GM19025 (cell line): ENCODE data around the gene POT1.

ENCODE experiments used
- ATAC-seq: cut with Tn5 transposase; IDR thresholded peaks from one replicate; pipeline ENCODE4 v1.9.1; 2021; ENCODE audit warnings: mild to moderate bottlenecking, low read depth, moderate library complexity; ENCODE audit not compliant: unreplicated experiment

Gene POT1

DNA sequence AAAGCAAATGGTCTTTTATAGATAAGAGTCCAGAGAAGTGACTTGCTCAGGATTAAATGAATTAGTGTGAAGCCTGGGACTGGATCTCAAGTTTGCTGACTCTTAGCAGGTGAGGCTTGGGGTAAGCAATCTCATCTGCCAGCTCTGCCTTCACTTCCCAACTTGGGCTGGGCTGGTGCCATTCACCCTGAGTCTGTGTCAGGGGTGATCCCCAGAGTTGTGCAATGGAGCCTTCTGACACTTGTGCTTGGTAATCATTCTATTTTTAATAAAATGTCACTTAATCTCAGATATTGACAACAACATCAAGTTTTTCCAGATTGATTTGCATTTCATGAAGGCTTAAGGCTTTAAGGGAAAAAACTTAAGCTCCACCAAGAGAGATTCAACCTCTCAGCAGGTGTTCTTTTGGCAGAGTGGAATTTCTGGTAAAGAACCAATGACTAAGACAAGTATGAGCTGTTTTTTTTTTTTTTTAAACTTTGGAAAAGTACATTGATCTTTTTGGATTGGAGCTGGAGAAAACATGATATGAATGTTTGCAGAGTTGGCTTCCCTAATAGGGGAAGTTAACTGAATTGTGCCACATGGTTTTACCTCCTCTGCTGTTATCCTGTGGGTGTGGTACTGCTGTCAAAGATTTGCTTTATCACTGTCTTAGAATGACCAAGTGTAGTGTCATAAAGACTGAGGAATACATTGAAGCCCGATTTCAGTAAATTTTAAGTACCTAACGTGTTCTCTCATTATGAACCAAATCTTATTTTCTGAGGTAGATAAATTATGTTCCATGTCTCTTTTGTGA, 115.4 kb downstream of the POT1 start:
- ATAC-seq = no peak

DNA sequence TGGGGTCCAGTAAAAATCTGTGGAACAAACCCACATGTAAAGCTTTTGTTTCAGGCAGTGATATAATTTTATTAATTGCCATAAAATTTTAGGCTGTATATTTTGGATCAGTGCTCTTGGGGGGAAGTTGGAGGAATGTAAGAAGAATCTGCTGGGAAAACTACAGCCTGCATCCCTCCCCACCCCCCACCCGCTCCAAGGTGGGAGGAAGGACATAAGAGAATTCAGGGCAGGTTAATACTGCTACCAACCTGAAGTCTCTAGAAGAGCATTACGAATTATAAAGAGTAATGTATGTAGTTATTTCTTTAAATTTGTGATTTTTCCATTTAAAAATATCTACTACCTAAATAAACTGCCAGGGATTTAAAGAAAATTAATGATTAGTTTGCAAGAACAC, 116.9 kb downstream of the POT1 start:
- ATAC-seq = no peak

DNA sequence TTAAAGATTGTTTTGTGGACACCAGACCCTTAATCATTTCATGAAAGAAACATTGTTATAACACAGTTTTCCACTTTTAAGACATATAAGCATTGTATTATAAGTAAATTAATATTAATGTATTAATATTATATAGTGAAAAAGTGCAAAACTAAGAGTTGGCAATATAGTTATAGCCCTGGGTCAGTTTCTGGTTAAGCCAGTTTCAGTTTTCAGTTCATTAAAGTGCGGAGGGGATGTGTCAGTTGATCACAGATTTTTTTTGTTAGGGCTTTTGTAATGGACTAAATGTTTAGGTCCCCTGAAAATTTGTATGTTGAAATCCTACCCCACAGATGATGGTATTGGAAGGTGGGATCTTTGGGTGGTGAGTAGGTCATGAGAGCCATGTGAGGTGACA, 118.3 kb downstream of the POT1 start:
- ATAC-seq = no peak

DNA sequence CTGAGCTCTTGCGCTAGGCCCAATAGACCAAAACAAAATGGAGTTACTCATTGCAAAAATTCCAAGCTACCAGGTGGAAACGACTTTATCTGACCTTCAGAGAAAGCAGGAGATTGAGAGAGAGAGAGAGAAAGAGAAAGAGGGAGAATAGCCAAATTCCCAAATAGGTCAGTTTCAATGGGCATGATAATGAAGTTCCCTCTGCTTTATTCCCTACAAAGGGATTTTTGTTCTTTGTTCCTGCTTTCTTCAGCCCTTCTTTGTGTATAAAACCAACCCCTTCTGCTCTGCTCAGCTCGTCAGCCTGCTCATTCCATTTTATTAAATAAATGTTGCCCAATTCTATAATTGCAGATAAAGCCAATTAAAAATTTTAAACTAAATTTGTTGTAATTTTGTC, 119.0 kb downstream of the POT1 start:
- ATAC-seq = no peak

DNA sequence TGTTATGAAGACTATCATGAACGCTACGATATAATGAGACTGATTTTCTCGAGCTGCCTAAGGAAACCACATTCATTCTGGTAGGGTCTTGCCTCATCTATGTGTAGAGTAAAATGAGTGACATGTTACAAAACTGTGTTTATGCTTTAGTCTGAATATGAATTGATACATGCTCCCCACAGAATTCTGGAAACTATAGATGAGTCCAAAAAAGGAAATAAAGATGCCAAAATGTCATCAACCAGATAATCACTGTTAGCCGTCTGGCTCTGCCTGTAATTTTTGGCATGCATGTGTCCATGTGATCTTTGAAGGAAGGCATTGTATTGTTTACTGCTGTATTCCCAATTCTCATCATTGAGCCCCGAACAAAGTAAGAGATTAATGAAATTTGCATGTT, 121.4 kb downstream of the POT1 start:
- no peak for ATAC-seq

DNA sequence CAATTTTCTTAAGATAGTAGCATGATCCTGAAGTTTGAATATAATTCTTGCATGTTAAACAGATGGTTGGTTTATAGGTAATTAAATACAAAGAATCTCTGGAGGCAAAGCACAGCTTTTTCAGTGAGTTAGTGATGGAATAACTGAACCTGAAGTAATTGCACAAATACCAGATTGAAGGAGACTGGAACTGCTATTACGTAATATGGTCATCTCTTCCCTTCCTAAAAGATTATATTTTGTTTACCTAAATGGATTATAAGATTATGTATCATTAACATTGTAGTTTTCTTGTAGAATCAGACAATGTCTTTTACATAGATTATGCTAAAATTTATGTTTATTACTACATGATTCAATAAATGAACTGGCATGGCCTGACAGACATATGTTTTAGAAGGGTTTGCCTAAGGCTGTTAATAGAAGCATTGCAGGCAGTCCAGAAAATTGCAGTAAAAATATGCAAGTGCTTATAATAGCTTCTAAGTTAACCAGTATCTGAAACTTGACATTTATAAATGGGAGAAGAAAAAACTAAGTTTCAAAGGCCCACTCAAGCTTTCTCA, 128.2 kb downstream of the POT1 start:
- no peak for ATAC-seq

DNA sequence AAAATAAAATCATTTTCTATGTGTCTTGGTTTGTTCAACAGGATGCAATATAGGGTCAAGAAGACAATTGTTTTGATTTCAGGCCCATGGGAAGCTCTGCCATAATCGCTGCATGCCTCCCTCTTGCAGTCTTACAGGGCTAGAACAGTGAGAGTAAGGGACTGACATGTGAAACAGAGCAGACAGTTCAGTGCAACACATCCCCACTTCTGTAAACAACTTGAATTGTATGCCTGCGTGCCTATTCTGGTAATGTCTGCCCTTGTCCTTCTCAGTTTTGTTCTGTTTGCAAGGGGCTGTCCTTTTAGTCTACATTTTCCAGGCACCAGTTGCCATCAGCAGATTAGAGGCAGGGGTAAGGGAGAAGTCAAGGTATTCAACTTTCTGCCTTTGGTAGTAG, 129.2 kb downstream of the POT1 start:
- no peak for ATAC-seq

DNA sequence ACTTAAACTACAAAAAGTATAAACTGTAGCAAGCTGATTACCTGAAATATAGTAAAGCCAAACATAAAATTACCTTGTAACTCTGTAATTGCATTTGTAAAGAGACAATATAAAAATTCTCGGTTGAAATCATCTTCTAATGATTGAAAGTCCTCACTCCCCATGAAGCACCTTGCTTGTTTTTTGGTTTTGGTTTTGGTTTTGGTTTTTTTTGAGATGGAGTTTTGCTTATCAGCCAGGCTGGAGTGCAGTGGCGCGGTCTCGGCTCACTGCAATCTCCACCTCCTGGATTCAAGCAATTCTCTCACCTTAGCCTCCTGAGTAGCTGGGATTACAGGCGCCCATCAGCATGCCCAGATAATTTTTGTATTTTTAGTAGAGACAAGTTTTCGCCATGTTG, 130.2 kb downstream of the POT1 start:
- ATAC-seq = no peak

DNA sequence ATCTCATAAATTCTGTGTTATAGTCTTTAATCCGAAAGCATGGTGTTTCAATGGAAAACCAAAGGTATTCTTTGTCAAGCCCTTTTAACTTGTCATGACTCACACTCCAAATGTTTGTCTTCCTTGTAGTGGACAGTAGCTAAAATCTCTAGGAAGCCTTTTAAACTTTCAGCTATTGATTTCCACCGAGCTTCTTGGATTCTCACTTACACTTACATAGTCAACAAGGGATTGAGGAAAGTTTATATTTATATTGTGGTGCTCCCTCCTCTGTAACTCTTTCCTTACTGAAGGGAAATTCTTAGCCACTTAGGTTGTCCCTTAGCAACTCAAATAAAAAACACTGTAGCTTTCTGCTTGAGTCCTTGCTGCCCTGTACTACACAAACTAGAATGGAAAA, 132.9 kb downstream of the POT1 start:
- ATAC-seq = no peak

DNA sequence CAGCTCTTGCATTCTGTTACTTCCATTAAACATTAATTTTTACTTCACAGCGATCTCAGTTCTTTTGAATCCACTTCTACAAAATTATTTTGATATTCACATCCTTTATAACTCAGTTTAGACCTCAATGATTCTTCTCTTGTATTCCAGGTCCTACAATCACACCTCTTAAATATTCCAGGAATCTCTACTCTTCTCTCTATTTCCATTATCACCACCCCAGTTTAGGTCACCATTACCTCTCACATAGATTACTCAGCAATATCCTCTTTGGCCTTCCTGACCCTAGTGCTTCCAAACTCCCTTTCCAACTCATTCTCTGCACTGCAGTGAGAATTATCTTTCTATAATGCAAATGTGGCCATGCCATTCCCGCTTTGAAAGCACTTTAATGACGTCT, 136.9 kb downstream of the POT1 start:
- ATAC-seq = no peak

DNA sequence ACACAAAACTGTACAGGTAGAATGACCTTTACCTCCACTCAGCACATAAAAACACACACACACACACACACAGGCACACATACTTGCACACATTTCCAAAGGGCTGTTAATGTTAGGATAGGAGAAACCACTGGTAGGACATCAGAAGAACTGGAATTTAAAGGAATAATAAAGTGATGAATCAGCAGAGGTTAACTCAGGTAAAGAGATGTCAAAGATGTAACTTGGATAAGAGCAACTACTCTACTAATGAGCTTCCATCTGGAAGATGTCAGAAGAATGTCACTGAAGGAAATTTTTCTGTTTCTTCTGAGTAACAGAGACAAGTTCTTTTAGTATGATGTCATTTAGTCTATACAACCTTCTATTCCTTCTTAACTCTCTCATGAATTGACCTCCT, 137.6 kb downstream of the POT1 start:
- no peak for ATAC-seq

DNA sequence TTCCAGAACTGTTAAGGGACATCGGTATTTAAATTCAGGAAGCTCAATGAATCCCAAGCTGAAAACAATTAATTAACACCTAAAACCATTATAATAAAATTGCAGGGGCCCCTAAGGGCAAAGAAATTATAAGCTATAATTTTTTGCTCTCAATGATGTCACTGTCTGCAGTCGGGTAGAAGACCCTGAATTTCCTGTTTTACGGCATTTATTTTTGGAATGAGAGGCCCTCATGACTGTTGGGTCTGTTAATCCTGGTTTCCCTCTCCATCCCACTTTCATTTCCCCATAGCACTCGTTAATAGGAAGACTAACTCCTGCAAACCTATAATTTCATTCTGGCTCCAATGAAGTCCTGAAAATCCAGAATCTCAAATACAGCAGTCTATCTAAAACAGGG, 138.2 kb downstream of the POT1 start:
- no peak for ATAC-seq

DNA sequence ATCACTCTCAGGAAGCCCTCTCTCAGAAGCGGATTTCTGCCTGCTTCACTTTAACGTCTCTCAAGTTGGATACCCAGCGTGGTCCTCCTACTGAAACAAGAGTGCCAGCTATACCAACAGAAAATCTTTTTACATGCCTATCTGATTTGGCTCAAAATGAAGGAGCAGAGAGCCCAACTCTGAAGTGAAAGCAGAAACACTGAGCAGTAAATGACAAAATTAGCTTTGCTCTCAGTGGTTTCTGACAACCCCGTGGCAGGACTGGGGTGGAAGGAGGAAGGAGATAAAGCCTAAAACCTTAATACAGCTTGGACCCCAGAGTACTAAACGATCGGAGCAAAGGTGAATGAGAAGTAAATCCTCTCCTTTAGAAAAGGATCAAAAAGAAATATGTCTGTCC, 139.0 kb downstream of the POT1 start:
- ATAC-seq = no peak

DNA sequence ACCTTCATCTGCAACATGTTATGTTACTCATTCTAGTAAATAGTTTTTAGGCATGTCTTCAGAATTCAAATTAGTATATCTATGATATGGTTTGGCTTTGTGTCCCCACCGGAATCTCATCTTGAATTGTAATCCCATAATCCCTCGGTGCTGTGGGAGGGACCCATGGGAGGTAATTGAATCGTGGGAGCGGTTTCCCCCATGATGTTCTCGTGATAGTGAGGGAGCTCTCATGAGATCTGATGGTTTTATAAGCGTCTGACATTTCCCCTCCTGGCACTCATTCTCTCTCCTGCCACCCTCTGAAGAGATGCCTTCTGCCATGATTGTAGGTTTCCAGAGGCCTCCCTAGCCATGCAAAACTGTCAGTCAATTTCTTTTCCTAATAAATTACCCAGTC, 143.6 kb downstream of the POT1 start:
- ATAC-seq = no peak

DNA sequence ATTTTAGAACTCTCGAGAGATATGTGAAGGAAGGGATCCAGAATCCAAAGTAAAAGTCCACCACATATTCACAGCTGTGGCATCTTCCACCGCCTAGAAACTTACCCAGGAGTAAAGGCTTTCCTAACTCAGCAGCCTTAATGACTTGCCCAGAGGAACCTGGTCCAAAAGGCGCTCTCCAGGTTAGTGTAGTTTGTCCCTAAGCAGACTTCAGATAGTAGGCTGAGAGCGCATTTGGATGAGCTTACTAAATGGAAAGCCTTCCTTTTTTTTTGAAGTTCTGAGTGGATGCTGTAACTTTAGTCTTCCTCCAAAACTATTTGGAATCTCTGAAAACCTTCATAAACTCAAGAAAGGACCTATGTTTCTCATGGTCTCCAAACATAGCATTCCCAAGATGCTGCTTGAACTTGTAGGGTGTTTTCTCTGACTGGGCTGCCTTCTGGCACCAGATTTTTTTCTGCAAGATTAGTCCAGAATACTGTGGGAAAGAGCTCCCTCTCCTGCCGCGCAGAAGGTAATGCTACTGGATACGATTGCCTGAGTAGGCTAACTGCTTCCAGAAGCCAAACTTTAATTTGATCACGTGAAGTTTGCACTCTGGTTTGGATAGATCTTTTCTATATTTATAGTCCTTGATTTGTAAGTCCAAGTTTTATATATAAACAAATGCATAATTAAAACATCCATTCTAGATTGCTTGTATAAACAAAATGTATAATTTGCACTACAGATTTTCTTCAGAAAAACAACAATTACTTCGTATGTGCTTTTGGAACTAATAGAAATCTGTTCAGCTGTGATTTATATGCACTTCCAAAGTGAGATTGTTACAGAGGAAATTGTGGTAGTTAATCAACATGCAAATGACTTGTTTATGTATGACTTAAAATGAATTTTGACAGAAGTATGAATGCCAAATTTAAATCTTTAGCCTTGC, 144.5 kb downstream of the POT1 start:
- ATAC-seq = no peak

DNA sequence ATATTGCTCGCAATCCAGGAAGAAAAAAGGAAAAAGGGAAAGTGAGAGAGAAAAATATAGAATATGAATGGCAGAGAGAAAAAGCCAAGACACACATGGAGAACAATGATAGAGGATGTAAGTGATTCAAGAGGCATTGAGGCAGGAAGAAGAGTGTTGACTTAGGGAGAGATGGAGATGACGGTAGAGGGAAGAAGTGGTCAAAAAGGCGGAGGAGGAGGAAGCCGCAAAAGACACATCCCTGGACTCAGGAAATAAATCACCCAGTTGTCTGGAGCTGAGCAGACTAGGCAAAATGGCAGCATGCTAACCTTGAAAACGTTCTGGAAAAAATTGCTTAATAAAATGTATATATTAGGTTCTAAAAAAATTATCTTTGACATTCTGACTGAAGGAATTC, 146.4 kb downstream of the POT1 start:
- ATAC-seq = no peak

DNA sequence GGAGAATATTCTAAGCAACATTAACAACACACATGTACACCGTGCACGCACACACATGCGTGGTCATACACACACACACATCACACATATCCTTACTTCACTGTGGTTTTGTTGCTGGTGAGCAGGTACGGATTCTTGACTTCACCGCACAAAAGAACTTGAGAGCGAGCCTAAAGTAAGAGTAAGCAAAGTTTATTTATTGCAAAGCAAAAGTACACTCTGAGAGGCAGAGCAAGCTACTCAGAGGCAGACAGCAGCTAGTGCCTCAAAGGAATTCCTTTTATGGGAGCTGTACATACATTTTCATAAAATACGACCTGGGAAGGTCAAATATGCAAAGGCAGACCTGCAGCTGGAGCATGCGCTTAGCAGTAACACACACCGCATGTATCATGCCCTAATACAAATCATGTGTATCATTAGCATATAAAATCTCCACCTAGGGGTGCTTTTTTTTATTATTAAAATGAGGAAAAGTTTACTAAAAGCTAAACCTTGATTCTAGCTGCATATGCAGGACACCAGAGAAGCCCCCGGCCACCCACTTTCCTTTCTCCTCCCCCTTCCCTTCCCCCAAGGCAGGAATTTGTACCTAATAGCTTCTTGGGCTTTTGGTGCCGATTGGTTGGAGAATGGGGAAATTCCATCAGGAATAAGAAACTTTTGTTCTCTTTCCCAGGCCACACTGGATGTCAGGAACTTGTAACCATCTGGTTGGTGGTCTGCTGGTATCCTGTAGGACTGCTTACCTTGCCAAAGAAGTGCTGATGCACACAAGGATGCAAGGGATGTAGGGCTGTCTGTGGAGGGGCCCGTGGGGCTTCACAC, 147.5 kb downstream of the POT1 start:
- ATAC-seq = no peak

DNA sequence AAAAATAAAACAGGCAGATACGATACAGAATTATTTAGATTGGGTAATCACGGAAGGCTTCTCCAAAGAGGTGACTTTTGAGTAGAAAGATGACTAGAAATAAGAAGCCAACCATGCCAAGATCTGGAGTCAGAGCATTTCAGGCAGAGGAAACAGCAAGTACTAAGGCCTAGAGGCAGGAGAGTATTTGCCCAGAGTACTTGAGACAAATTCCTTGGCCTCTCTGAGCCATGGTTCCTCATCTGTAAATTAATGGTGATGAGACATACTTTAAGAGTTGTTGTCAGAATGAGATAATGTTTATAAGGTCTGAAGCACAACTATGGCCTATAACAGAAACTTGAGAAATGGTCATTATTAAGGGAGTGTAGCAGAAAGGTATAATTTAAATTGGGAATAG, 148.2 kb downstream of the POT1 start:
- no peak for ATAC-seq

DNA sequence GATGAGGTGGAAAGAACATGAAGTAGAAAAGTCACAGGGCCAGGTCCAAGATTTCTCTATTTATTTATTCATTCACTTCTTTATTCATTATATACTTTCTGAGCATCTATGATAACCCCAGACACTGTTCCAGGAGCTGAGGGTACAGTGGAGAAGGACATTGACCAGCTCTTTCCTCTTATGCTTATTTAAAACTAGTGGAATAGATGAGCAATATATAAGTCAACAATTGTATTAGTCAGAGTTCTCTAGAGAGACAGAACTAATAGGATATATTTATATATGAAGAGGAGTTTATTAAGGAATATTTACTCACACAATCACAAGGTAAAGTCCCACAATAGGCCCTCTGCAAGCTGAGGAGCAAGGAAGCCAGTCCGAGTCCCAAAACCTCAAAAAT, 149.0 kb downstream of the POT1 start:
- no peak for ATAC-seq

DNA sequence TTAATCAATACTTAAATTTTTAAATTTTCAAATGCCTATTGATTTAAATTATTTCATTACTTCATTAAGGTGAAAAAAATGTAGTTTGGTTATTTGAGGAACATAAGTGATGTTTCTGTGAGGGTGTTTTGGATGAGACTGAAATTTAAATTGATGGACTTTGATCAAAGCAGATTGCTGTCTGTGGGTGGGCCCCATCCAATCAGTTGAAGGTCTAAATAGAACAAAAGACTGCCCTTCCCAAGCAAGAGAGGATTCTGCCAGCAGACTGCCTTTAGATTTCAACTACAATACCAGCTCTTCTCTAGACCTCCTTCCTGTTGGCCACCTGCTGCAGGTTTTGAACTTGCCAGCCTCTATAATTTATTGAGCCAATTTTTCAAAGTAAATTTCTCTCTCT, 149.6 kb downstream of the POT1 start:
- ATAC-seq = no peak

DNA sequence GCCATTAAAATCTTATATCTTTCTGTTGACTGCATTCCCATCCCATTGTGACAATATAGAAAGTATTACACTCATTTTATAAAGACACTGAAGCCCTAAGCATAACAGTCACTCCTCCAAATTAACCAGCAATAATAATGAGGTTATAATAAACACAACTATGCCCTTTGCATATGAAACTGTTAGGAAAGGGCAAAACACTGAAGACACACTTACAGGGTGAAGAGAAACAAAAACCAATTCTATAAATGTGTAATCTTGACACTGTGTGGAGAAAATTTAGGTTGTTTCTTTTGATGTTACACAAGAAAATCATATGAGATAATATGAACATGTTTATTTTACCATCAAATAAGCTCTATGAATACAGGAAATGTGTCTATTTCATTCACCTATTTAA, 150.0 kb downstream of the POT1 start:
- ATAC-seq = no peak
